Parathyroid adenoma (tissue), 2 donors: ENCODE measurements around the gene NELL2.

Experiments
- H2AFZ ChIP-seq: fragments of 300-600 bp; sonication (generic); one replicate; pipeline ENCODE4 v1.7.0; 2017; ENCODE audit warnings: antibody characterized with exemption, mild to moderate bottlenecking
- H3K27ac ChIP-seq: fragments of 300-600 bp; sonication (generic); one replicate; pipeline ENCODE4 v1.7.0; 2017
- H3K27me3 ChIP-seq: fragments of 300-600 bp; sonication (generic); one replicate; pipeline ENCODE4 v1.7.0; 2017; ENCODE audit warnings: low read length; ENCODE audit not compliant: control insufficient read depth, insufficient read depth
- H3K36me3 ChIP-seq: fragments of 300-600 bp; sonication (generic); one replicate; pipeline ENCODE4 v1.7.0; 2017; ENCODE audit warnings: low read length; ENCODE audit not compliant: control insufficient read depth, insufficient read depth
- H3K4me1 ChIP-seq: fragments of 300-600 bp; sonication (generic); one replicate; pipeline ENCODE4 v1.7.0; 2017; ENCODE audit warnings: control low read depth
- H3K4me2 ChIP-seq: fragments of 300-600 bp; sonication (generic); one replicate; pipeline ENCODE4 v1.7.0; 2017; ENCODE audit warnings: low read length
- H3K4me3 ChIP-seq: fragments of 300-600 bp; sonication (generic); one replicate; pipeline ENCODE4 v1.7.0; 2017; ENCODE audit warnings: low read depth, low read length
- H3K79me2 ChIP-seq: fragments of 300-600 bp; sonication (generic); one replicate; pipeline ENCODE4 v1.7.0; 2017; ENCODE audit warnings: control low read depth
- H3K9ac ChIP-seq: fragments of 300-600 bp; sonication (generic); one replicate; pipeline ENCODE4 v1.7.0; 2017; ENCODE audit warnings: mild to moderate bottlenecking
- H3K9me3 ChIP-seq: fragments of 300-600 bp; sonication (generic); one replicate; pipeline ENCODE4 v1.7.0; 2017; ENCODE audit warnings: low read length; ENCODE audit not compliant: control insufficient read depth
- TF ChIP-seq, protein P1 (sequence below): fragments of 300-600 bp; sonication (generic); IDR thresholded peaks from one replicate; pipeline ENCODE4 v1.7.0; 2017; ENCODE audit warnings: antibody characterized with exemption, mild to moderate bottlenecking
- donor health status: primary hyperparathyroidism.

Gene NELL2

DNA sequence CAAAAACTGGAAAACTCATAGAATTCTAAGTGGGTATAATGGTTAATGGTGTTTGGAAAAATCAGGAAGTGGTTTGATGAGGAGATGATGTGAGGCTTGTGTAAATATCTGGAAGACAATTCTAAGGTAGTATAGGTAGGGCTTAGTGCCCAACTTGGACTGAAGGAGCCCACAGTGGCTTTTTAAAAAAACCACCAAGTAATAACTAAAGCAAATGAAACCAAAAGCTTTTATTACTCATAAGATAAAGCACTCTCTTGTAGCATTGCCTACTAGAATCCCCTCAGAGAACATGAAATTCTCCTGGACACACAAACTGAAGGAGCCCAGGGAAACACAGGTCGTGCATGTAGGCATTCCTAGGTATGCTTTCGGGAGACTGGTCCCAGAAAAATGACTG lies 324.5 kb downstream of the NELL2 start:
- H3K79me2 ChIP-seq, result no peaks in the 10 kb centered on the region
- TF ChIP-seq, protein P1, sequence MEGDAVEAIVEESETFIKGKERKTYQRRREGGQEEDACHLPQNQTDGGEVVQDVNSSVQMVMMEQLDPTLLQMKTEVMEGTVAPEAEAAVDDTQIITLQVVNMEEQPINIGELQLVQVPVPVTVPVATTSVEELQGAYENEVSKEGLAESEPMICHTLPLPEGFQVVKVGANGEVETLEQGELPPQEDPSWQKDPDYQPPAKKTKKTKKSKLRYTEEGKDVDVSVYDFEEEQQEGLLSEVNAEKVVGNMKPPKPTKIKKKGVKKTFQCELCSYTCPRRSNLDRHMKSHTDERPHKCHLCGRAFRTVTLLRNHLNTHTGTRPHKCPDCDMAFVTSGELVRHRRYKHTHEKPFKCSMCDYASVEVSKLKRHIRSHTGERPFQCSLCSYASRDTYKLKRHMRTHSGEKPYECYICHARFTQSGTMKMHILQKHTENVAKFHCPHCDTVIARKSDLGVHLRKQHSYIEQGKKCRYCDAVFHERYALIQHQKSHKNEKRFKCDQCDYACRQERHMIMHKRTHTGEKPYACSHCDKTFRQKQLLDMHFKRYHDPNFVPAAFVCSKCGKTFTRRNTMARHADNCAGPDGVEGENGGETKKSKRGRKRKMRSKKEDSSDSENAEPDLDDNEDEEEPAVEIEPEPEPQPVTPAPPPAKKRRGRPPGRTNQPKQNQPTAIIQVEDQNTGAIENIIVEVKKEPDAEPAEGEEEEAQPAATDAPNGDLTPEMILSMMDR, result no peak
- H3K9ac ChIP-seq, result no peak overlapping the region
- no peaks in the 10 kb centered on the region for H3K4me1 ChIP-seq
- no peaks in the 10 kb centered on the region for H3K27me3 ChIP-seq
- H3K4me3 ChIP-seq, result no peak overlapping the region
- no peak overlapping the region for H3K27ac ChIP-seq
- H2AFZ ChIP-seq, result no peak overlapping the region
- H3K9me3 ChIP-seq, result peaks cover 2% of the 10 kb centered on the region
- H3K4me2 ChIP-seq, result no peak overlapping the region
- H3K36me3 ChIP-seq, result no peaks in the 10 kb centered on the region

DNA sequence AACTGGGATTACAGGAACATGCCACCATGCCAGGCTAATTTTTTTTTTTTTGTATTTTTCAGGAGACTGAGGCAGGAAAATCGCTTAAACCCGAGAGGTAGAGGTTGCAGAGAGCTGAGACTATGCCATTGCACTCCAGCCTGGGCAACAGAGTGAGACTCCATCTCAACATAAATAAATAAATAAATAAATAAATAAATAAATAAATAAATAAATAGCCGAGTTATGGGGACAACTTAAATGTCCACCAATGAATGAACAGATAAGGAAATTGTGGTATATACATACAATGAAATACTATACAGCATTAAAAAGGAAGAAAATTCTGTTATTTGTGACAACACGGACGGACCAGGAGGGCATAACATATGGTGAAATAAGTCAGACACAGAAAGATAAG lies 325.7 kb downstream of the NELL2 start:
- no peaks in the 10 kb centered on the region for H3K36me3 ChIP-seq
- peaks cover 2% of the 10 kb centered on the region for H3K9me3 ChIP-seq
- no peaks in the 10 kb centered on the region for H3K27me3 ChIP-seq
- no peak overlapping the region for H3K4me3 ChIP-seq
- H3K9ac ChIP-seq, result no peak overlapping the region
- H3K4me2 ChIP-seq, result no peak overlapping the region
- H3K79me2 ChIP-seq, result no peaks in the 10 kb centered on the region
- no peak overlapping the region for H2AFZ ChIP-seq
- no peak overlapping the region for H3K27ac ChIP-seq
- H3K4me1 ChIP-seq, result no peaks in the 10 kb centered on the region
- TF ChIP-seq, protein P1, result no peak

DNA sequence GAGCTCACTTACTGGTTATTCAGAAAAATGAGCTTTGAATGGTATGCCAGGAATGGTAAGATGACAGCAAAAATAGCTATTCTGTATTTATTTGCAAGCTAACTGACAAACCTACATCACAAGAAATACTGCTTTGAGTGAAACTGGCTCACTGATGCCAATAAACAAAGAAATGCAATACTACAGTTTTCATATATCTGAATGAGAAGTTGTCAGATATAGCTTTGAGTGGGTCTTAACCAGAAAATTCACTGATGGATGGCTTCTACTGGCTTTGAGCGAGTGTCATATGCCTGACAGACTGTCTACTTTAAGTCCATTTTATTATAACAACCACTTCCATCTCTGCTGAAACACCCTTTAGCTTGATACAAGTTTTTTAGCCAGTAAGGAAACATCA lies 330.1 kb downstream of the NELL2 start:
- TF ChIP-seq, protein P1, result no peak
- Histone ChIP-seq H3K79me2 (no peaks in the 10 kb centered on the region), H3K4me2 (no peak overlapping the region), H3K9me3 (no peaks in the 10 kb centered on the region), H3K36me3 (no peaks in the 10 kb centered on the region), H2AFZ (no peak overlapping the region), H3K4me3 (no peak overlapping the region), H3K9ac (no peak overlapping the region), H3K27me3 (no peaks in the 10 kb centered on the region), H3K4me1 (no peaks in the 10 kb centered on the region), H3K27ac (no peak overlapping the region)

DNA sequence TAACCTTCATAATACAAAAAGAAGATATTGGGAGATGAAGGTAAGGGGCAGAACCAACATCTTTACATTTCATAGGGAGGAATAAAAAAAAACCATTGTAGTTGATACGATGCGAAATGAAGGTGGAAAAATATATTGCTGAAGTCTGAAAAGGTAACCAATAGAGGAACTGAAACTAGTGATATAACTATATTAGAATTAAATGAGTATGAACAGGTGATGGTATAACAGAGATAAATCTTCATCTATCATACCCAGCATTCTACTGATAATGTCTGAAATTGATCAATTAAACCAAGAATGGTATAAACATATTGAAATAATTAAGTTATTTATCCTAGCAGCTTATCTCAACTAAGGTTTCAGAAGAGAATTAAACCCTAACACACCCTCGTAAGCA lies 332.1 kb downstream of the NELL2 start:
- Histone ChIP-seq H3K36me3 (no peaks in the 10 kb centered on the region), H3K27ac (no peak overlapping the region), H3K79me2 (no peaks in the 10 kb centered on the region), H3K4me3 (no peak overlapping the region), H3K4me1 (no peaks in the 10 kb centered on the region), H3K4me2 (no peak overlapping the region), H3K9ac (no peak overlapping the region), H3K9me3 (no peaks in the 10 kb centered on the region), H2AFZ (no peak overlapping the region), H3K27me3 (no peaks in the 10 kb centered on the region)
- TF ChIP-seq, protein P1, result no peak

DNA sequence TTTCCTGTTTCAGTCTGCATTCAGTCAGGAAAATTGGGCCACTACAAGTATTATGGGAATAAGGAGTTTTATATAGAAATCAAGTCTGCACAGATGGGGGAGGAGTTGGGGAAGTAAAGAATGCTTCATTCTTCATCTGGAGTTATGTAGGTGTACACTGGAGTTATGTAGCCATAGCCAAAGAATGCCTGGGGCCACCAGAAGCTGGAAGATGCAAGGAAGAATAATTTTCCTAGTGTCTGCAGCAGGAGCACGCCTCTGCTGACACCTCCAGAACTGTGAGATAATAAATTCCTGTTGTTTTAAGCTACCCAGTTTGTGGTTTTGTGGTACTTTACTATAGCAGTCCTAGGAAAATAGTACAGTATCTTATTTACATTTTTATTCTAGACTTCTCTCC lies 333.4 kb downstream of the NELL2 start:
- Histone ChIP-seq H3K36me3 (no peaks in the 10 kb centered on the region), H3K9ac (no peak overlapping the region), H2AFZ (no peak overlapping the region), H3K4me2 (no peak overlapping the region), H3K27ac (no peak overlapping the region), H3K4me3 (no peak overlapping the region), H3K4me1 (no peaks in the 10 kb centered on the region), H3K9me3 (no peaks in the 10 kb centered on the region), H3K79me2 (no peaks in the 10 kb centered on the region), H3K27me3 (no peaks in the 10 kb centered on the region)
- TF ChIP-seq, protein P1, result no peak
